ENCODE measurements around the gene SLC4A1AP. TPM values are rescaled to one million over a fixed set of nuclear protein-coding genes. Genes with fewer than 3 reads are reported as not detected.
A peak's percentile ranks its signal among the peaks of the same experiment; 100 is the strongest.
"Not testable (repeated sequence)": the region's sequence is repeated elsewhere in the genome, so short reads cannot be mapped to it uniquely, and the experiment has no call there.

Gene SLC4A1AP
- total and polyA plus RNA-seq, 4 donors, result 7.2 to 12.3 (median 9.5) TPM

GRCh38 chr2:27628767-27629709, 34.7 kb upstream of the SLC4A1AP start, which contains the start of the genes CCDC121 and GPN1:
Gene CCDC121 (minus strand): TSS chr2:27629012. CDS start chr2:27627799, 1,213 bp downstream.
Gene GPN1 (plus strand): TSS chr2:27629050. CDS start chr2:27629059, 9 bp downstream.
- WGBS, result under 1% methylated on average over 44 of the region's 44 CpGs
- peaks cover 5 to 21% (median 14%) of the 10 kb centered on the region in 4 donors for H3K36me3 ChIP-seq (ENCODE audit: control insufficient read depth in 4 of 4, insufficient read depth in 3 of 4, low read depth in 1 of 4, low read length in 3 of 4)
- peak within 1 kb of the TSS; percentile 70 to 100 (median 89) for H3K4me3 ChIP-seq (ENCODE audit: low read depth in 1 of 3, low read length in 3 of 3)
- peaks cover 0 to 19% (median 14%) of the 10 kb centered on the region in 4 donors for H3K4me1 ChIP-seq (ENCODE audit: control insufficient read depth in 4 of 4, insufficient read depth in 4 of 4, low read length in 3 of 4)
- H3K27me3 ChIP-seq (ENCODE audit: control insufficient read depth in 4 of 4, insufficient read depth in 4 of 4, low read length in 3 of 4), result no peaks in the 10 kb centered on the region
- no peaks in the 10 kb centered on the region for H3K9me3 ChIP-seq (ENCODE audit: control insufficient read depth in 4 of 4, low read length in 3 of 4)
- DNase-seq (ENCODE audit: low spot score), result peak; percentile 84
- TF ChIP-seq GABPA (IDR thresholded peaks at IDR 0.05 in 1 of 2, conservative IDR thresholded peaks at IDR 0.05 in 1 of 2) (peak in 1 of 2 donors; percentile 82), ATF3 (IDR thresholded peaks at IDR 0.05) (no peak), HNF4G (IDR thresholded peaks at IDR 0.05) (no peak), TAF1 (conservative IDR thresholded peaks at IDR 0.05) (no peak), RAD21 (IDR thresholded peaks at IDR 0.05) (peak; percentile 48 to 60), FOXA2 (IDR thresholded peaks at IDR 0.05) (no peak), YY1 (IDR thresholded peaks at IDR 0.05) (peak; percentile 98), EGR1 (IDR thresholded peaks at IDR 0.05; ENCODE audit: low read depth in 2 of 2) (peak in 1 of 2 donors; percentile 13), REST (IDR thresholded peaks at IDR 0.05) (peak; percentile 46), SP1 (IDR thresholded peaks at IDR 0.05) (no peak), JUND (IDR thresholded peaks at IDR 0.05) (peak; percentile 33 to 49), HNF4A (conservative IDR thresholded peaks at IDR 0.05) (no peak), CTCF (IDR thresholded peaks at IDR 0.05; ENCODE audit: low read depth, low read length, missing input control) (no peak), ZBTB33 (IDR thresholded peaks at IDR 0.05) (peak; percentile 39), NR2F2 (IDR thresholded peaks at IDR 0.05) (no peak), RXRA (IDR thresholded peaks at IDR 0.05) (no peak), MAX (IDR thresholded peaks at IDR 0.05) (peak; percentile 96), FOXA1 (IDR thresholded peaks at IDR 0.05) (no peak)
- H3K27ac ChIP-seq (ENCODE audit: low read depth in 1 of 2, low read length in 2 of 2), result peak within 1 kb of the TSS; percentile 32 to 70
- H3K9ac ChIP-seq (ENCODE audit: low read depth in 1 of 2, low read length in 2 of 2), result peak within 1 kb of the TSS; percentile 93 to 94

GRCh38 chr2:27630257-27630656, 33.4 kb upstream of the SLC4A1AP start:
- not testable (repeated sequence) for H3K27ac ChIP-seq (ENCODE audit: low read depth in 1 of 2, low read length in 2 of 2); DNase-seq (ENCODE audit: low spot score); H3K27me3 ChIP-seq (ENCODE audit: control insufficient read depth in 4 of 4, insufficient read depth in 4 of 4, low read length in 3 of 4); H3K9me3 ChIP-seq (ENCODE audit: control insufficient read depth in 4 of 4, low read length in 3 of 4); H3K9ac ChIP-seq (ENCODE audit: low read depth in 1 of 2, low read length in 2 of 2); H3K4me3 ChIP-seq (ENCODE audit: low read depth in 1 of 3, low read length in 3 of 3)
- H3K36me3 ChIP-seq (ENCODE audit: control insufficient read depth in 4 of 4, insufficient read depth in 3 of 4, low read depth in 1 of 4, low read length in 3 of 4), result peaks cover 11 to 32% (median 23%) of the 10 kb centered on the region in 4 donors
- H3K4me1 ChIP-seq (ENCODE audit: control insufficient read depth in 4 of 4, insufficient read depth in 4 of 4, low read length in 3 of 4), result peaks cover 0 to 19% (median 14%) of the 10 kb centered on the region in 4 donors
- WGBS, result 99% methylated on average over 2 of the region's 2 CpGs
